GM21717 (cell line): Measurements from ENCODE around the gene HMGN1.

Experiments used
- ATAC-seq: cut with Tn5 transposase; IDR thresholded peaks from one replicate; pipeline ENCODE4 v1.9.1; 2021; ENCODE audit warnings: mild to moderate bottlenecking, moderate library complexity; ENCODE audit not compliant: unreplicated experiment

Gene HMGN1

GRCh38 chr21:39336457-39337008, 12.4 kb downstream of the HMGN1 start:
- ATAC-seq = no peak

GRCh38 chr21:39334611-39335010, 14.3 kb downstream of the HMGN1 start:
- ATAC-seq = no peak

- ATAC-seq = no peak
These were observed 16.7 kb downstream of the HMGN1 start for GRCh38 chr21:39332175-39332574.

- ATAC-seq = no peak
These were observed 18.9 kb downstream of the HMGN1 start for GRCh38 chr21:39330001-39330400.

- ATAC-seq = no peak
These were observed 21.2 kb downstream of the HMGN1 start for GRCh38 chr21:39327727-39328126.

- no peak for ATAC-seq
These were observed 22.1 kb downstream of the HMGN1 start for GRCh38 chr21:39326607-39327307.

GRCh38 chr21:39325458-39325857, 23.4 kb downstream of the HMGN1 start:
- no peak for ATAC-seq

GRCh38 chr21:39321424-39321823, 27.5 kb downstream of the HMGN1 start:
- no peak for ATAC-seq

- ATAC-seq = no peak
These were observed 29.0 kb downstream of the HMGN1 start for GRCh38 chr21:39319814-39320332.

- no peak for ATAC-seq
These were observed 29.6 kb downstream of the HMGN1 start for GRCh38 chr21:39319251-39319756.

- no peak for ATAC-seq
These were observed 30.6 kb downstream of the HMGN1 start for GRCh38 chr21:39318091-39318959.

GRCh38 chr21:39317134-39318090, 31.5 kb downstream of the HMGN1 start:
- no peak for ATAC-seq

- ATAC-seq = no peak
These were observed 32.2 kb downstream of the HMGN1 start for GRCh38 chr21:39316729-39317128.

GRCh38 chr21:39315603-39316445, 33.1 kb downstream of the HMGN1 start:
- no peak for ATAC-seq

- peak; percentile 12 for ATAC-seq
These were observed 34.5 kb downstream of the HMGN1 start for GRCh38 chr21:39314143-39315027.

GRCh38 chr21:39313571-39314142, 35.2 kb downstream of the HMGN1 start, which contains the start of gene BRWD1:
BRWD1 (minus strand) TSS chr21:39313632; CDS start chr21:39313491, 141 bp downstream.
- ATAC-seq = peak; percentile 37

GRCh38 chr21:39313042-39313570, 35.8 kb downstream of the HMGN1 start:
- no peak for ATAC-seq
